ENCODE data around the gene CDK16.

DNA sequence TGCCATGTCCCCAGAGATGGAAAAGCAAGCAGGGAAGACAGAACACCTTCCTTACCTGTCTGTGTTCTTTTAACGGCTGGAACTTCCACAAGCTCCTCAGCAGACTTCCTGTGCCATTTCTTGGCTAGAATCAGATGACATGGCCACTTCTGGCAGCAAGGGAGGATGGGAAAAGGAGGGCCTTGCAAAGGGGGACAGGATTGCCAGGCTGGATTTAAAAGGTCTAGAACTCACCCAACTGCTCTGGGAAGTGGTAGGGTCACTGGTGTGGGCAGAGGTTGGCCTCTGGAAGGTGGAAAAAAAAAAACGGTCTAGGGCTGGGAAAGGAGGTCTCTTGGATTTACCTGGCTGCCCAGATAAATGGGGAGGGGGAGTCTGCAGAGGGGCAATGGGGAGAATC, 12.7 kb downstream of the CDK16 start:
- TF ChIP-seq, protein P1, sequence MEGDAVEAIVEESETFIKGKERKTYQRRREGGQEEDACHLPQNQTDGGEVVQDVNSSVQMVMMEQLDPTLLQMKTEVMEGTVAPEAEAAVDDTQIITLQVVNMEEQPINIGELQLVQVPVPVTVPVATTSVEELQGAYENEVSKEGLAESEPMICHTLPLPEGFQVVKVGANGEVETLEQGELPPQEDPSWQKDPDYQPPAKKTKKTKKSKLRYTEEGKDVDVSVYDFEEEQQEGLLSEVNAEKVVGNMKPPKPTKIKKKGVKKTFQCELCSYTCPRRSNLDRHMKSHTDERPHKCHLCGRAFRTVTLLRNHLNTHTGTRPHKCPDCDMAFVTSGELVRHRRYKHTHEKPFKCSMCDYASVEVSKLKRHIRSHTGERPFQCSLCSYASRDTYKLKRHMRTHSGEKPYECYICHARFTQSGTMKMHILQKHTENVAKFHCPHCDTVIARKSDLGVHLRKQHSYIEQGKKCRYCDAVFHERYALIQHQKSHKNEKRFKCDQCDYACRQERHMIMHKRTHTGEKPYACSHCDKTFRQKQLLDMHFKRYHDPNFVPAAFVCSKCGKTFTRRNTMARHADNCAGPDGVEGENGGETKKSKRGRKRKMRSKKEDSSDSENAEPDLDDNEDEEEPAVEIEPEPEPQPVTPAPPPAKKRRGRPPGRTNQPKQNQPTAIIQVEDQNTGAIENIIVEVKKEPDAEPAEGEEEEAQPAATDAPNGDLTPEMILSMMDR (IDR thresholded peaks at IDR 0.05): no peak
- TF ChIP-seq POLR2A (IDR thresholded peaks at IDR 0.05; ENCODE audit: low read depth) (no peak), EP300 (IDR thresholded peaks at IDR 0.05) (no peak)
